ENCODE data around the gene PREB. TPM values are rescaled to one million over a fixed set of nuclear protein-coding genes. Genes with fewer than 3 reads are reported as not detected.

The PREB gene
- total RNA-seq, 1 experiment from 2014 or later, result 37.0 TPM

DNA sequence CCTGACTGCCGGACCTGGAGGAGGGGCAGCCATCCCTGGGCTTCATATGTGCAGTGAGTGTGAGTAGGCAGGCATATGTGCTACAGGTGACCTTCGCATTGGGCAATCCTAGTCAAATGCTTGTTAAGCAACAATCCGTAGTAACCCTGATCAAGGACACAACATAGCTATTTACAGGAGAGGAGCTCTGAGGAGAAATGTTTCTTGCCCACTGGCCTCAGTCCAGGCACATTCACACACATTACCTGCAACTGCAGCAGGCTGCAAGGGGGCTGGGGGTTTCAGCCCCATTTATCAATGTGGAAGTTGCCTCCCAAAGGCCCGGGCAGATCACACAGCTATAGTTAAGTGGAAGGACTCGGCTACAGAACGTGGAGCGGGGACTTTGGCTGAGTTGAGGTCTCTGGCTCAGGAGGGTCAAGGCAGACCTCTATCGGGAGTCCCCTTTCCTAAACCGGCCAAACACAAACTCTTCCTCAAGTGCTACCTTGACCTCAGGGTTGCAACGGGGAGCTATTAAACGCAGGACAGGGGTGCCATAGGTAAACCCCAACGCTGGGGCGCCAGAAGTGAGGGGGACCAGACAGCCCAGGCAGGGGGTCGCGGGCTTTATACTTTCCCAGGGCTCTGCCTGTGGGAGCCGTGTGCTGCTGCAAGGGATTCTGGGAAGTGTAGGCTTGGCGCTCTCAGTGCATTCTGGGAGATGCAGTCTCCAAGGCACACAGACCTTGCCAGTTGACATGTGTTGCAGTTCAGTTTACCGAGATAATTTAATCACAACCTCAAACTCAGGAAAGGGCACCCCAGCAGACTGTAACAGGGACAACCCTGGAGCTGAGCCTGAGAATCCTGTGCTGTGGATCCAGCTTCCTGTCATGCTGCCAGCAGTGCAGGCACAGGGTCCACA, 38.4 kb downstream of the PREB start:
- DNase-seq (ENCODE audit: low spot score), result no peak

DNA sequence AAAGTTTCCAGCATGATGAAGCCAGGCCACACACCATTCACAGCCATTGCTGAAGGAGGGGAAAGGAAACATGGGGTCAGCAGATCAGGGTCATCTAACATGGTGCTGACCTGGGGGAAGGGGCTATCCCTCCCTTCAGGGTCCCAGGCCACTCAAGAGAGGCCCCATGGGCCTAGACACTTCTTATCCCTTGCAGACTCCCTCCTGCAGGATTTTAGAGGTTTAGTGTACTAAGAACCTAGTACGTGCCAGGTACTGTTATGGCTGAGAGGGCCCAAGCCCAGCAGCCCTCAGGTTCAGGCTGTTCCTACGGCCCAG, 39.0 kb downstream of the PREB start:
- no peak for DNase-seq (ENCODE audit: low spot score)

- DNase-seq (ENCODE audit: low spot score), result no peak
Measured at GRCh38 chr2:27094353-27094984, 40.0 kb downstream of the PREB start.

DNA sequence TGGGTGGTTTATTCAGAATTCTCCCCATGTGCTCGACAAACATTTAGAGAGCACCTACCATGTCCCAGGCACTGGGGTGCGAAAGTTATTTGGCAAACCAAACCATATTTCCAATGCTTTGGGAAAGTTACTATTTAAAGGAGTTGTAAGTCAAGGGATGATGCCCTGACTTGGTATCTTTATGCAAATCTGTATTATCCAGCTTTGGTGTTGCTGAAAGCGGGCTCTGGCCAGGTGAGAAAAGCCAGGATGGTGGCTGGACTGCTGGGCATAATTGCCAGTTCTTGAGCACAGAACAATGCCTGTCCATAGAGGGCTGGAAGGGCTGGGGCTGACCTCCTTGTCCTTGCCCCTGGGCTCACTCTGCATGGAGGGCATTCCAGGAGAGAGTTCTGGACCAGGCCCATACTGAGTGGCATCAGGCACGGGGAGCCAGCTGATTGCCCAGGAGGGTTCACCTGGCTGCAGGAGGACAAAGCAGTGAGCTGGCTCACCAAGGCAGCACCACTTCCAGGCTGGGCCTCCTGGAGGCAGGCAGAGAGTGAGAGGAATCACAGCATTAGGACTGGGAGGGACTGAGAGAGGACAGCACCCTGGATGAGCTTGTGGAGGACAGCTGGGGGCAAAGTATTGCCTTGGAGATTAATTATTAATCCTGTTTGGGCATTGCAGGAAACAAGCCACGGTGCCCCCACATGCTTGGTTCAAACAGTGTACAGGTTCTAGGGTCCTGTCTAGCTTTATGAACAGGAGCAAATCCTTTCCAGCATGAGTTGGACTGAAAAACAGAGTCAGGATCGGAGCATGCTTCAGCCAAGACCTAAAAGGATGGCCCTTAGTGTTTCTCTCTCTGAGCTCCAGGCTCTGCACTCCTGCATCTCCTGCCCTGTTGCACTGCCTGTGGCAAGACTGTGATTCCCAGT, 40.7 kb downstream of the PREB start:
- no peak for DNase-seq (ENCODE audit: low spot score)

- DNase-seq (ENCODE audit: low spot score), result no peak
Measured at GRCh38 chr2:27092696-27093429, 41.6 kb downstream of the PREB start.

DNA sequence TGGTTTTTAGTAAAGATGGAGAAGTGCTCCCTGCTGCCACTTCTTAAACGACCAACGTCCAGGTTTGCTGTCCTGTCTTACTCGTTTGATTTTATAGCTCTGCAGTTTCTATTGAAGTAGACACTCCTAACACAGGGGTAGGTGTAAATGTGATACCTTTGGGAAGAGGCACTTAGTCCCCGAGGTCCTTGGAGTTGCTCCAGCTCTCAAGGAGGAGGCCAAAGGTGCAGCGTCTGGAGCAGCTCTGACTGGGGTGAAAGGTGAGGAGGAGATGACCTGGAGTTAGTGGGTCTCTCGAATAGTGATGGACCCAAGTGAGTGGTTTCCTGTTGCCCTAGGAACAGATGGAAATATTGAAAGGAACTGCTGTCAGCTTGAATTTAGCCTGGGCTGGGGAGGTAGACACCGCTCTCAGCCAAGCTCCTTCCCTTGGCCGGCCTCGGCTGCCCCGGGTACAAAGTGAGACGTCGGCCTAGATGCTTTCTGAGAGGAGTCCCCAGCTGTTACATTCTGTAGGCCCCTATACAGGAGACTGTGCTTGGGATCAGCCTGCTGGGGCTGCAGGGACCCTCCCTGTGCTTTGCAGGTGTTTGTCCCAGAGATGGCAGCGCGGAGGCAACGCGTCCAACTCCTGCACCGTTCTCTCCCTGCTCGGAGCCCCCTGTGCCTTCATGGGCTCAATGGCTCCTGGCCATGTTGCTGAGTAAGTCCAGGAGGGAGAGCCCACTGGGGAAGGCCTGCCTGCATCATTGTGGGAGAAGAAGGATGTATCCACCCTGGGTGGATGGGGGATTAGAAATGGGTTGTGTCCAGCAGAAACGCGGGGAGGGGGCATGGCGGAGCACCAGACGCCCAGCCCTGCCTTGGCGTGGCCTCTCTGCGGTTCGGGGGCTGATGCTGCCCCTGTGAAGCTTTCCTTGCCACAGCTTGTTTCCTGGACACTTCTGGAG, 42.4 kb downstream of the PREB start:
- no peak for DNase-seq (ENCODE audit: low spot score)

GRCh38 chr2:27089111-27089954, 45.1 kb downstream of the PREB start:
- no peak for DNase-seq (ENCODE audit: low spot score)

DNA sequence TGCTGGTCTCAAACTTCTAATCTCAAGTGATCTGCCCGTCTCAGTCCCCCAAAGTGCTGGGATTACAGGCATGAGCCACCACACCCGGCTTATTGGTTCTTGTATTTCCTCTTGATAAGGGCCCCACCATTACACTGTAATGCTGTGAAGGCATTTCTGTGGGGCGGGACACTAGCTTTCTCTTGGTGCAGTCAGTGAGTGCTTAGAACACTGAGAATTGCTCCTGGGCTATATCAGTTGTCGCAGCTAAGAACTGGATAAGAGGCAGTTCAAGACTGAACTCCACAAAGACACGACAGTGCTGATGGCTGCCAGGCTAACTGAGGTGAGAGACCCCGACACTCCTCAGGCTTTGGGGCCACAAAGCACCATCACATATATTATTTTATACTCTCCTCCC, 45.8 kb downstream of the PREB start:
- no peak for DNase-seq (ENCODE audit: low spot score)

DNA sequence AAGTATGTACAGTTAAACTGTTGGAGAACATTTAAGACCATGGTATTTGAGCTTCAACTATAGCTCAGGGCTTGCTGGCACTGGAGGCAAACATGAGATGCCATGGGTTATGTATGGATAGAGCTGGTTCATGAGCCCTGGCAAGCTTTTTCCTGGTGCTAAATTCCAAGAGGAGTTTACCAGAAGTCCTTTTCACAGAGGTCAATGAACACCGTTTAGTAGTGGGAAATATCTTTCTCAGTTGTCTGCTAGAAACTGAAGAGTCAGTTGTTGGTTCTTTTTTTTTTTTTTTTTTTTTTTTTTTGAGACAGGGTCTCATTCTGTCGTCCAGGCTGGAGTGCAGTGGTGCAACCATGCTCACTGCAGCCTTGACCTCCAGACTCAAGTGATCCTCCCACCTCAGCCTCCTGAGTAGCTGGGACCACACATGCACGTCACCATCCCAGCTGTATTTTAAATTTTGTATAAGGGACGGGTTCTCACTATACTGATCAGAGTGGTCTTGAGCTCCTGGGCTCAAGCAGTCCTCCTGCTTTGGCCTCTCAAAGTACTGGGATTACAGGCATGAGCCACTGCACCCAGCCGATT, 46.5 kb downstream of the PREB start:
- DNase-seq (ENCODE audit: low spot score), result no peak

GRCh38 chr2:27086724-27087593, 47.5 kb downstream of the PREB start, which contains the start of gene KHK:
Gene KHK (plus strand): TSS chr2:27086772. CDS start chr2:27087260, 488 bp downstream.
- DNase-seq (ENCODE audit: low spot score), result no peak

GRCh38 chr2:27086090-27086723, 48.2 kb downstream of the PREB start:
- peak; percentile 67 for DNase-seq (ENCODE audit: low spot score)

- DNase-seq (ENCODE audit: low spot score), result peak; percentile 39
Measured at GRCh38 chr2:27085673-27086089, 48.8 kb downstream of the PREB start.

- DNase-seq (ENCODE audit: low spot score), result no peak
Measured at GRCh38 chr2:27085062-27085672, 49.3 kb downstream of the PREB start.

DNA sequence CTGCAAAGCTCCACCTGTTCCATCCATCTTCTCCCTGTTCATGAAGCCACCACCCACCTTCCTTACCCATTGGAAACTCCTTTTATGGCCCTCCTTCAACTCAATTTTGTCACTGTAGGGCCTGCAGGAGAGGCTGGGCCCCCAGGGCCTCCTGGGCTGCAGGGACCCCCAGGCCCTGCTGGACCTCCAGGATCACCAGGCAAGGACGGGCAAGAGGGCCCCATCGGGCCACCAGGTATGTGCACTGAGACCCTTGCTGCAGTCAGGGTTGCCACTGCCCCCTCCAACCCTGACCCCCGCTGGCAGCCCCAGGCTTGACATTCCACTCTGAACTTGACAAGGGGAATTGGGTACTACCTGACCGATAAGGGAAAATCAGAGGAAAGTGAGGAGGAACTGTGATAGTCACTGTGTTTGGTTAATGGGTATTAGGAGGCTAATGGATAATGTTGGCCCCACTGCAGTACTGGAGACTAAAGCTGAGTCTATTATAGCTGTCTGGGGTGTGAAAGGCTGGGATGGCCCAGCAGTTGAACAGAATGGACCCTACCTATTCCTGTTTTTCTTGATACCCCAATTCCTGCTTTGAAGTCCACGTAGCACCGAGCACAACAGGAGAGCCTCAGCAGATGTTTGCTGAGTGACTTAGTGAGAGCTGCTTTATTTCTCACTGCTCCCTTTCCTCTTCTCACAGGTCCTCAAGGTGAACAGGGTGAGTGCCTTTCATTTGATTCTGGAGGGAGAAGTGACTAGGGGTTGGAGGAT, 50.0 kb downstream of the PREB start:
- no peak for DNase-seq (ENCODE audit: low spot score)

GRCh38 chr2:27083410-27084296, 50.8 kb downstream of the PREB start:
- DNase-seq (ENCODE audit: low spot score), result no peak

Data from H4 (cell line).